Measurements from ENCODE around the gene SELENOH.
"Not testable (repeated sequence)": the region's sequence is repeated elsewhere in the genome, so short reads cannot be mapped to it uniquely, and the experiment has no call there.

- not testable (repeated sequence) for TF ChIP-seq CTCF (IDR thresholded peaks at IDR 0.05); POLR2AphosphoS5 (IDR thresholded peaks at IDR 0.05; ENCODE audit: low read depth, low read length); SIN3A (IDR thresholded peaks at IDR 0.05; ENCODE audit: borderline replicate concordance, insufficient read depth, low read depth, low read length)
Measured at GRCh38 chr11:57705432-57705831, 35.9 kb upstream of the SELENOH start.
